ENCODE data around the gene SLC39A11. TPM values are rescaled to one million over a fixed set of nuclear protein-coding genes. Genes with fewer than 3 reads are reported as not detected.

The SLC39A11 gene
- total and polyA plus RNA-seq, 2 of the 13 experiments (the other 11 are each of a cell fraction or from before 2014, with no cell fraction given) = 17.2 to 31.5 TPM

- peak; percentile 40; the same call in 1 of the 2 replicates for TF ChIP-seq ZFP91 (CRISPR knock-in tag; IDR thresholded peaks at IDR 0.05; ENCODE audit: borderline replicate concordance)
- TF ChIP-seq RXRB (CRISPR knock-in tag; IDR thresholded peaks at IDR 0.05; ENCODE audit: borderline replicate concordance) = 0 out of 2 replicates have a peak, but pooled peaks have one; percentile 26
- TF ChIP-seq CEBPB (IDR thresholded peaks at IDR 0.05; ENCODE audit: borderline replicate concordance, low read depth, low read length) = peak; percentile 60
Observed at GRCh38 chr17:72613396-72613795, 479.1 kb downstream of the SLC39A11 start (continued).

GRCh38 chr17:72611172-72611571, 481.3 kb downstream of the SLC39A11 start:
- Histone ChIP-seq H3K36me3 (replicated peaks in 1 of 2; ENCODE audit: control insufficient read depth in 1 of 2, insufficient read depth in 2 of 2, low read length in 2 of 2) (no peaks in the 10 kb centered on the region), H4K20me1 (ENCODE audit: insufficient read depth, low read length) (no peaks in the 10 kb centered on the region), H3K9me3 (ENCODE audit: low read length) (peaks cover 6% of the 10 kb centered on the region; the same call in 1 of the 2 replicates), H3K4me3 (replicated peaks in 1 of 3; ENCODE audit: insufficient read depth in 1 of 3, low read depth in 2 of 3, low read length in 3 of 3) (no peak overlapping the region), H3K4me1 (ENCODE audit: insufficient read depth, low read length) (peaks cover 38% of the 10 kb centered on the region), H3K9ac (ENCODE audit: insufficient read depth, low read depth, low read length) (no peak overlapping the region), H3K4me2 (ENCODE audit: low read depth, low read length) (no peak overlapping the region), H3K79me2 (ENCODE audit: insufficient read depth, low read length) (no peaks in the 10 kb centered on the region), H3K27me3 (ENCODE audit: control insufficient read depth in 1 of 2, insufficient read depth in 2 of 2, low read length in 2 of 2) (no peaks in the 10 kb centered on the region), H2AFZ (ENCODE audit: low read length) (no peak overlapping the region), H3K27ac (ENCODE audit: extremely low read length, insufficient read depth, low read length) (no peak overlapping the region)
- FAIRE-seq (no peak), DNase-seq (ENCODE audit: low spot score) (no peak), ATAC-seq (no peak)
- POLR2A ChIA-PET = interaction anchor here (1.4 to 1.6 kb wide), 2 partner anchors 18 to 23 kb away, joined by 3 to 4 read pairs; no protein-coding TSS in a partner anchor
- in situ Hi-C loops (cut with HindIII; ENCODE audit: extremely low pct_ligation_motif_present, low pct_unique_long_range_greater_than_20kb) = no loop called here
- no TSS peak for BruUV-seq (replicated peaks)
- WGBS (ENCODE audit: low lambda C conversion rate) = 97% methylated on average over 9 of the region's 9 CpGs
- intact Hi-C loops (cut with micrococcal nuclease; ENCODE audit: unreplicated experiment) = no loop called here
- no peak for TF ChIP-seq PHF20 (CRISPR knock-in tag; IDR thresholded peaks at IDR 0.05)
- TF ChIP-seq MYPOP (CRISPR knock-in tag; IDR thresholded peaks at IDR 0.05) = no peak
- TF ChIP-seq MEF2D (CRISPR knock-in tag; IDR thresholded peaks at IDR 0.05) = no peak
- no peak for TF ChIP-seq RAD51 (IDR thresholded peaks at IDR 0.05; ENCODE audit: borderline replicate concordance)
- no peak for TF ChIP-seq GTF2F1 (IDR thresholded peaks at IDR 0.05; ENCODE audit: low read length)
- TF ChIP-seq SMAD1 (CRISPR knock-in tag; IDR thresholded peaks at IDR 0.05; ENCODE audit: borderline replicate concordance, low read depth) = no peak
- no peak for TF ChIP-seq FOXA3 (CRISPR knock-in tag; IDR thresholded peaks at IDR 0.05)
- TF ChIP-seq ZNF326 (CRISPR knock-in tag; IDR thresholded peaks at IDR 0.05; ENCODE audit: borderline replicate concordance) = no peak
- no peak for TF ChIP-seq HNRNPUL1 (IDR thresholded peaks at IDR 0.05; ENCODE audit: low read depth, low read length)
- TF ChIP-seq MNT (IDR thresholded peaks at IDR 0.05) = no peak
- TF ChIP-seq ZNF780A (CRISPR knock-in tag; IDR thresholded peaks at IDR 0.05) = no peak
- TF ChIP-seq ZNF773 (CRISPR knock-in tag; IDR thresholded peaks at IDR 0.05; ENCODE audit: borderline replicate concordance) = no peak
- CTCF ChIA-PET (ENCODE audit: low intra/inter-chr PET ratio, low total read pairs) = no interaction called here

Measured in HepG2 (cell line).